CD4-positive, alpha-beta T cell treated with Interleukin-10 for 1 hour (primary cell): ENCODE measurements around the gene CHTOP.
"Not testable (repeated sequence)": the region's sequence is repeated elsewhere in the genome, so short reads cannot be mapped to it uniquely, and the experiment has no call there.

Experiments
- DNase-seq: peaks from one replicate; pipeline ENCODE4 v3.0.0-alpha.2; 2020

Gene CHTOP

GRCh38 chr1:153667439-153667838 lies 33.6 kb downstream of the CHTOP start:
- no peak for DNase-seq

DNA sequence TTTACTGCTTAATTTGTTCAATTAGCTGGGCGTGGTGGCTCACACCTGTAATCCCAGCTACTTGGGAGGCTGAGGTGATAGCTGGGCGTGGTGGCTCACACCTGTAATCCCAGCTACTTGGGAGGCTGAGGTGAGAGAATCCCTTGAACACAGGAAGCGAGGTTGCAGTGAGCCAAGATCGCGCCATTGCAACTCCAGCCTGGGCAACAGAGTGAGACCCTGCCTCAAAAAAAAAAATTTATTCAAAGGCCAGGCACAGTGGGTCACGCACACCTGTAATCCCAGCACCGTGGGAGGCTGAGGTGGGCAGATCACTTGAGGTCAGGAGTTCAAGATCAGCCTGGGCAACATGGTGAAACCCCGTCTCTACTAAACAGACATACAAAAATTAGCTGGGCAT lies 34.8 kb downstream of the CHTOP start:
- DNase-seq: not testable (repeated sequence)

DNA sequence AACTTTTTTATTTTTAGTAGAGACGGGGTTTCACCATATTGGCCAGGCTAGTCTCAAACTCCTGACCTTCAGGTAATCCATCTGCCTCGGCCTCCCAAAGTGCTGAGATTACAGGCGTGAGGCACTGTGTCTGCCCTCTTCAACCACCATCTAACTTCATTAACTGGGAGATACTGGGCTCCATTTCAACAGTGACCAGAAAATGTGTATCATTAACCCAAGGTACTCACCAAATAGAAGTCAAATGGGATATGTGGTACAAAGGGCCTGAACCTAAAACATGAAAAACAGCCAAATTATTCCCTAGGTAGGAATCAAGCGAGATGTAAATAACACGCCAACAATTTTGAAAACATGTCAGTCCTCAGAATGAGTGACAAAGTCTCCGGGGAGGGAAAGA lies 35.7 kb downstream of the CHTOP start:
- no peak for DNase-seq

DNA sequence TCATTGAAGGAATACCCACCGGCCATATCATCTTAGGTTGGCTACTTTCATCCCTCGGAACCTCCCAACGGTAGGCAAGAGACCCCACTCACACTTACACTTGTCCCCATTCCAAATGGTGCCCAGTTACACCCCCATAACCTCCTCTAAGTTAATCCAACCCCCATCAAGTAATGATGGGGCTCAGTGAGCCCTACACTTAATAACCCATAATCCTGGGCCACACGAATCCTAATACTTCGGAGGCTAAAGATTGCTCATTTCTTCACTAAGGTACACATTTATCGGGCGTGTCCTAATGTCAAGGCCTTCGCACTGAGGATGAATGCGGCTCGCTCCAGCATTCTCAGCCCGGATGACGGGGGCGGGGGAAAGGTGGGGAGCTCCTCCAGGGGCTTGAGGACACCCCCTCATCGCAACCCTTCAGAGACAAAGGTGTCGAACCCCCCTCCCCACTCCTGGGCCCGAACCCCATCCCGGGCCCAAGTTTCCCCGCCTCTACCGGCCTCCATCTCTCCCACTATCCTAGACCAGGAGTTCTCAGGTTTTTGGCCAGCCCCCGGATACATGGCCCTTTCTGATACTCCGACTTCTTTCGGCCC lies 36.5 kb downstream of the CHTOP start:
- no peak for DNase-seq

- DNase-seq: peak; percentile 99
These were observed 37.2 kb downstream of the CHTOP start, which contains the start of gene ILF2 for GRCh38 chr1:153670859-153671627. ILF2 (minus strand) TSS chr1:153670993; CDS start chr1:153670922, 71 bp downstream.

DNA sequence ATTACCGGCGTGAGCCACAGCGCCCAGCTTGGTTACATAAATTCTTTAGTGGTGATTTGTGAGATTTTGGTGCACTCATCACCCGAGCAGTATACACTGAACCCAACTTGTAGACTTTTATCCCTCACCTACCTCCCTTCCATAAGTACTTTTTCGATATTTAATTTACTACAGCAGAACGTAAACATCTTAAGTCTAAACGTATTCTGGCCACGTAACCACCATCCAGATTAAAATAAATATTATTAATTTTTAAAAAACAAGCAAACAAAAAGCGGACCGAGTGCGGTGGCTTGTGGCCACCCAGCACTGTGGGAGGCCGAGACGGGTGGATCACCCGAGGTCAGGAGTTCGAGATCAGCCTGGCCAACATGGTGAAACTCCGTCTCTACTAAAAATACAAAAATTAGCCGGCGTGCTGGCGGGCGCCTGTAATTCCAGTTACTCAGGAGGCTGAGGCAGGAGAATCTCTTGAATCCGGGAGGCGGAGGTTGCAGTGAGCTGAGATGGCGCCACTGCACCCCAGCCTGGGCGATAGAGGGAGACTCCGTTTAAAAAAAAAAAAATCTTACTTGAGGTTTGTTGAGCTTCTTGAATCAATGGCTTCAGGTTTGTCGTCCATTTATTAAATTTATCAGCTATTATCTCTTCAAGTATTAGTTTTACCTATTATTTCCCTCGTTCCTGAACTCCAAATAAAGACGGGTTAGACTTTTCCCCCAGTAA lies 37.9 kb downstream of the CHTOP start:
- peak; percentile 65 for DNase-seq

DNA sequence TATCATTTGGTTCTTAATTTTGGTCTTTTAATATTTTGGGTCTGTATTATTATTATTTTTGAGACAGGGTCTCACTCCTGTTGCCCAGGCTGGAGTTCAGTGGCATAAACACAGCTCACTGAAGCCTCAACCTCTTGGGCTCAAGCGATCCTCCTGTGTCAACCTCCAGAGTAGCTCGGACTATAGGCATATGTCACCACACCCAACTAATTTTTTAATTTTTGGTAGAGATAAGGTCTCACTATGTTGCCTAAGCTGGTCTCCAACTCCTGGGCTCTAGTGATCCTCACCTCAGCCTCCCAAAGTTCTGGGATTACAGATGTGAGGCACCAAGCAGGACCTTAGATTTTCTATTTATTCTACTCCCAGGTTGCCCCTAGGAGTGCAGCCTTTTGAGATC lies 39.6 kb downstream of the CHTOP start:
- DNase-seq: no peak

- DNase-seq: peak; percentile 59
These were observed 44.1 kb downstream of the CHTOP start for GRCh38 chr1:153677718-153678518.

DNA sequence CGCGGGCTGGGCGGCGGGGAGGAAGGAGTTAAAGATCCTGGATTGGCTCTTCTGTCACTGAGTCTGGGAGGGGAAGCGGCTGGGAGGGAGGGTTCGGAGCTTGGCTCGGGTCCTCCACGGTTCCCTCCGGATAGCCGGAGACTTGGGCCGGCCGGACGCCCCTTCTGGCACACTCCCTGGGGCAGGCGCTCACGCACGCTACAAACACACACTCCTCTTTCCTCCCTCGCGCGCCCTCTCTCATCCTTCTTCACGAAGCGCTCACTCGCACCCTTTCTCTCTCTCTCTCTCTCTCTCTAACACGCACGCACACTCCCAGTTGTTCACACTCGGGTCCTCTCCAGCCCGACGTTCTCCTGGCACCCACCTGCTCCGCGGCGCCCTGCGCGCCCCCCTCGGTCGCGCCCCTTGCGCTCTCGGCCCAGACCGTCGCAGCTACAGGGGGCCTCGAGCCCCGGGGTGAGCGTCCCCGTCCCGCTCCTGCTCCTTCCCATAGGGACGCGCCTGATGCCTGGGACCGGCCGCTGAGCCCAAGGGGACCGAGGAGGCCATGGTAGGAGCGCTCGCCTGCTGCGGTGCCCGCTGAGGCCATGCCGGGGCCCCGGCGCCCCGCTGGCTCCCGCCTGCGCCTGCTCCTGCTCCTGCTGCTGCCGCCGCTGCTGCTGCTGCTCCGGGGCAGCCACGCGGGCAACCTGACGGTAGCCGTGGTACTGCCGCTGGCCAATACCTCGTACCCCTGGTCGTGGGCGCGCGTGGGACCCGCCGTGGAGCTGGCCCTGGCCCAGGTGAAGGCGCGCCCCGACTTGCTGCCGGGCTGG lies 44.9 kb downstream of the CHTOP start, which contains the start of gene NPR1:
Gene NPR1 (plus strand): TSS at position 170 of the 818 bp plus-strand sequence. CDS start 421 bp downstream, at position 591.
- DNase-seq: no peak

GRCh38 chr1:153679337-153680119 lies 45.7 kb downstream of the CHTOP start:
- DNase-seq: no peak

GRCh38 chr1:153680120-153680403 lies 46.2 kb downstream of the CHTOP start:
- no peak for DNase-seq

DNA sequence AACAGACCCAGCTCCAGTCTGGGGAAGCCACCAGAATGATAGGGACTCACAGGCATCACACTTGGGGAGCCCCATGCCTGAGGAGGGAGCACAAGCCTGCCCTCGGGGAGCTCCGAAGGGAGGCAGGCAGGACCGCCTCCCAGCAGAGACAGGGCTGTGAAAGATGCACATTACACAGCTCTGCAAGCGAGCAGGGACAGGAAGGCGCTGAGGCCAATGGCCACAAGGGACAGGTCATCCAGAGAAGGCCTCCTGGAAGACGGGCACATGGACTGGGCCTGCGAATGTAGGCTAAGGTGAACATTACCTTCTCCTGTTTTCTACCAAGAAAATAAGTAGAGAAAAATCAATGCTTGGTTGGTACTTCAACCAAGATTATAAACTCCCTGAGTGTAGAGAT lies 48.9 kb downstream of the CHTOP start:
- DNase-seq: no peak

- DNase-seq: no peak
These were observed 50.0 kb downstream of the CHTOP start for GRCh38 chr1:153683854-153684253.

DNA sequence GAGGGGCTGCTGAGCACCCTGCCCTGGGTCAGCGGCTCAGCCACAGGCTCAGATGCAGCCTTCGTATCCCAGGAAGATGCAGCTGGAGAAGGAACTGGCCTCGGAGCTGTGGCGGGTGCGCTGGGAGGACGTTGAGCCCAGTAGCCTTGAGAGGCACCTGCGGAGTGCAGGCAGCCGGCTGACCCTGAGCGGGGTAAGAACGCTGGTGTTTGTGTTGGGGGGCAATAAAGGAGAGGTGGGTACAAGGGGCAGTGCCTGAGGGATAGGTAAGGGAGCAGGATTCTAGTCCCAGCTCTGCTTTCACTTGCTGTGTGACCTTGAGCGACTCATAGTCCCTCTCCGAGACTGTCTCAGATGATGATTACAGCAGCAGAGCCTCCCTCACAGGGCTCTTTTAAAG lies 51.0 kb downstream of the CHTOP start:
- DNase-seq: no peak

DNA sequence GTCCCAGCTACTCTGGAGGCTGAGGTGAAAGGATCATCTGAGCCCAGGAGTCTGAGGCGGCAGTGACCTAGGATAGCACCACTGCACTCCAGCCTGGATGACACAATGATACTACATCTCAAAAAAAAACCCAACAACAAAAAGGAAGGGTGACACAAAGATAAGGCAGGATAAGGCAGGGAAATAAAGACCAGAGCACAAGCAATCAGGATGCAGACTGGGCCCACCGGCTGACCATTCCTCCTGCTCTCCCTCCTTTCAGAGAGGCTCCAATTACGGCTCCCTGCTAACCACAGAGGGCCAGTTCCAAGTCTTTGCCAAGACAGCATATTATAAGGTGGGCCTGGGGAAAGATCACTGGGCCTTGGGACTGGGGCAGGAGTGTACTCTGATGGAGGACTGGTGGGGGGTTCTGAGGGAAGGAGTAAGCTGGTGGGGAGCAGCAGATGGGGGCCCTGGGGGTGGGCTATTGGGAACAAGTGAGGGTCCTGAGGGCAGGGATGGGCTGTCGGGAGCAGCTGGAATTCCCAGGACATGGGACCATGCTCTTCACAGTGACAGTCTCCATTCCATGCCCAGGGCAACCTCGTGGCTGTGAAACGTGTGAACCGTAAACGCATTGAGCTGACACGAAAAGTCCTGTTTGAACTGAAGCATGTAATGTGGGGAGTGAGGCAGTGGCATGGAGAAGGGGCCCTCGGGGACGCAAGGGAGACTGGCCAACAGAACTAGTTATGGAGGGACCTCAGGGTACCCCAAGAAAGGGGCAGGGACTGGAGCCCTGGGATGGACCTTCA lies 51.9 kb downstream of the CHTOP start:
- no peak for DNase-seq

DNA sequence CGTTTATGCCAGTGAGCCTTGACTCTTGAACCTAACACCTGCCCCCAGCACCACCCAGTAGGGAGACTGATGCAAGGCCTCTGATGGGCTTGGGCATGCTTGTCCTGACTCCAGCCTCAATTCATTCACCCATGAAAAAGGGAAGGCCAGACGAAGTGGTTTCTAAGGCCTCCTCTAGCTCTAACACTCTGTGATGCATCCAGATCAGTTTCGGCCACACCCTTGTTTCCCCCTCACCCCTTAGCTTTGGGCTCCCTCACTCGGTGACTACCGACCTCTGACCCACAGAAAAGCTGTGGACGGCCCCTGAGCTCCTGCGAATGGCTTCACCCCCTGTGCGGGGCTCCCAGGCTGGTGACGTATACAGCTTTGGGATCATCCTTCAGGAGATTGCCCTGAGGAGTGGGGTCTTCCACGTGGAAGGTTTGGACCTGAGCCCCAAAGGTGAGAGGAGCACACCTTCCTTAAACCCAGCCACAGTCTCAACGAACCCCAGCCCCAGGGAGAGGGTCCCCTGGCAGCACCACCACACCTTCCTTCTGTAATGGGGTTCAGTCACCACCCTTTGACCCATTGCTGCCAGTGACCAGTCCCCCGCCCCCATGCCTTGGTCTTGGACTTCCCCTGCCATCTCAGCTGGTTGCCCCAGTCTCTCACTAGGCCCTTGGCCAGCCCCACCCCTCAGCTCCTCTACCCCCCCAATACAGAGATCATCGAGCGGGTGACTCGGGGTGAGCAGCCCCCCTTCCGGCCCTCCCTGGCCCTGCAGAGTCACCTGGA lies 53.7 kb downstream of the CHTOP start:
- DNase-seq: no peak

DNA sequence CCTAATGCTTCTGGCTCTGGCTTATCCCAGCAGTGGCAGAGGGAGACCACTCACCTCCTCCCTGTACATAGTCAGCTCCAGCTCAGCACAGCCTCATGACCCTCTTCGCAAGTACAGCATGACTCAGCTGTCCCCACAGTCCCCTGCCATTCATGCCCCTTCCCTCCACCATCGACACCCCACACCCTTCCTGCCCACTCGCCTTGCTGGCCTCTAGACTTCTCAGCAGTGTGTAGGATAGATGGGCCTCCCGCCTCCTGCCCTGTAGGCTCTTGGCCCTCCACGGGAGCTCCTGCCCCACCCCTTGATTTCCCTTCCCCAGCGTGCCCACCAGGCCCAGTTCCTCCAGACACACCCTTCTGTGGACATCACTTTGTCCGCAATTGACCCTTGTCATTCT lies 54.4 kb downstream of the CHTOP start:
- DNase-seq: no peak

GRCh38 chr1:153688736-153689328 lies 55.0 kb downstream of the CHTOP start:
- no peak for DNase-seq

DNA sequence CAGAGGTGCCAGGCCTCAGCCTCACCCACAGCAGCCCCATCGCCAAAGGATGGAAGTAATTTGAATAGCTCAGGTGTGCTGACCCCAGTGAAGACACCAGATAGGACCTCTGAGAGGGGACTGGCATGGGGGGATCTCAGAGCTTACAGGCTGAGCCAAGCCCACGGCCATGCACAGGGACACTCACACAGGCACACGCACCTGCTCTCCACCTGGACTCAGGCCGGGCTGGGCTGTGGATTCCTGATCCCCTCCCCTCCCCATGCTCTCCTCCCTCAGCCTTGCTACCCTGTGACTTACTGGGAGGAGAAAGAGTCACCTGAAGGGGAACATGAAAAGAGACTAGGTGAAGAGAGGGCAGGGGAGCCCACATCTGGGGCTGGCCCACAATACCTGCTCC lies 59.6 kb downstream of the CHTOP start:
- no peak for DNase-seq
